Kidney epithelial cell (primary cell): Measurements from ENCODE around the gene IBA57. TPM values are rescaled to one million over a fixed set of nuclear protein-coding genes. Genes with fewer than 3 reads are reported as not detected.

Experiments used
- DNase-seq: peaks from one replicate; pipeline ENCODE4 v3.0.0-alpha.2; 2010; ENCODE audit warnings: low read depth
- H3K27me3 ChIP-seq: 2 replicates; pipeline ENCODE4 v1.6.0; 2011; ENCODE audit warnings: low read length; ENCODE audit not compliant: control insufficient read depth, insufficient read depth
- H3K36me3 ChIP-seq: 2 replicates; pipeline ENCODE4 v1.5.1; 2011; ENCODE audit warnings: low read length; ENCODE audit not compliant: control insufficient read depth, insufficient read depth
- H3K4me3 ChIP-seq: 2 replicates; pipeline ENCODE4 v1.5.1; 2011; ENCODE audit warnings: low read depth, mild to moderate bottlenecking, control low read depth, low read length
- total RNA-seq: library from RNA; depleted of rRNA; stranded (reverse); fragments of >200 nt; gene quantifications from 2 replicates; pipeline ENCODE4 v1.2.3, GENCODE V29; 2015
- TF ChIP-seq, protein P1 (sequence below): IDR thresholded peaks from 2 replicates; pipeline ENCODE4 v1.5.1; 2011; ENCODE audit warnings: mild to moderate bottlenecking, moderate library complexity, low read length, control low read depth, inconsistent platforms; ENCODE audit not compliant: insufficient read depth, poor library complexity, severe bottlenecking

IBA57 gene
- total RNA-seq, 1 donor from 2014 or later: 7.1 TPM

DNA sequence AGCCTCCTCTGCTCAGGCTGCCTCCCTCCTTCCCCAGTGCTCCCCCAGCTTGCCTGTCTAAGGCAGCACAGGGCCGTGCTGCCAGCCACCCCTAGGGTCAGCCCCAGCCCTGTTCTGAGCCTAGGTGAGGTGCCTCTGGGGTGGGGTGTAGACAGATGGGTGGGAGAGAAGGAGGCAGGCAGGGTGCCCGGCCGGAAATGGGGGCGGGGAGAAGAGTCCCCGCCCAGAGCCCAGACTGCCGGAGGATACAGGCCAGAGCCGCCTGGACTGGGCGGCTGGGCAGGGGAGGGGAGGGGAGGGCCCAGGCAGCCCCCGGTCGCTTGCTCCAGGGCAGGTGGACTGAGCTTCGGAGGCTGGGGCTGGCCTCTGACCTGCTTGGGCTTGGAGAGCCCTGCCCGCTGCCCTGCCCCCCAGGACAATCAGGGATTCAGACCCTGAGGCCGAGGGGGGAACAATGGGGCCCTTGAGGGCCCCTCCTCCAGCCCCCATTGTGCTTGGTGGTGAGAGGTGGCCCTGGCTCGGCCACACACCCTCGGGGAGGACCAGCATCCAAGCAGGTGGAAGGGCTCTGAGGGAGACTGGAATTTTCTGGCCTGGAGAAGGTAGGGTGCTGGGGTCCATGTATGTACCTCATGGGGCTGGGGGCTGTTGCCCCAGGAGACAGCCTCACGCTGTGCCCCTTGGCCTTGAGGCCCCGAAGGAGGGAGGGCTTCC, 16.0 kb upstream of the IBA57 start, which contains the start of gene GJC2:
TSS of gene GJC2 (plus strand) at position 525 of the 714 bp plus-strand sequence. CDS start 7,829 bp downstream, outside the sequence.
- Histone ChIP-seq H3K4me3 (no peak within 1 kb of the TSS), H3K27me3 (no peaks in the 10 kb centered on the region), H3K36me3 (peaks cover 2% of the 10 kb centered on the region)
- DNase-seq: no peak
- TF ChIP-seq, protein P1, sequence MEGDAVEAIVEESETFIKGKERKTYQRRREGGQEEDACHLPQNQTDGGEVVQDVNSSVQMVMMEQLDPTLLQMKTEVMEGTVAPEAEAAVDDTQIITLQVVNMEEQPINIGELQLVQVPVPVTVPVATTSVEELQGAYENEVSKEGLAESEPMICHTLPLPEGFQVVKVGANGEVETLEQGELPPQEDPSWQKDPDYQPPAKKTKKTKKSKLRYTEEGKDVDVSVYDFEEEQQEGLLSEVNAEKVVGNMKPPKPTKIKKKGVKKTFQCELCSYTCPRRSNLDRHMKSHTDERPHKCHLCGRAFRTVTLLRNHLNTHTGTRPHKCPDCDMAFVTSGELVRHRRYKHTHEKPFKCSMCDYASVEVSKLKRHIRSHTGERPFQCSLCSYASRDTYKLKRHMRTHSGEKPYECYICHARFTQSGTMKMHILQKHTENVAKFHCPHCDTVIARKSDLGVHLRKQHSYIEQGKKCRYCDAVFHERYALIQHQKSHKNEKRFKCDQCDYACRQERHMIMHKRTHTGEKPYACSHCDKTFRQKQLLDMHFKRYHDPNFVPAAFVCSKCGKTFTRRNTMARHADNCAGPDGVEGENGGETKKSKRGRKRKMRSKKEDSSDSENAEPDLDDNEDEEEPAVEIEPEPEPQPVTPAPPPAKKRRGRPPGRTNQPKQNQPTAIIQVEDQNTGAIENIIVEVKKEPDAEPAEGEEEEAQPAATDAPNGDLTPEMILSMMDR: no peak

GRCh38 chr1:228150120-228150460, 15.5 kb upstream of the IBA57 start:
- Histone ChIP-seq H3K27me3 (no peaks in the 10 kb centered on the region), H3K4me3 (no peak overlapping the region), H3K36me3 (peaks cover 2% of the 10 kb centered on the region)
- TF ChIP-seq, protein P1: no peak
- no peak for DNase-seq

- Histone ChIP-seq H3K4me3 (no peak overlapping the region), H3K36me3 (peaks cover 1% of the 10 kb centered on the region), H3K27me3 (no peaks in the 10 kb centered on the region)
- TF ChIP-seq, protein P1: no peak
- no peak for DNase-seq
These were observed 15.0 kb upstream of the IBA57 start for GRCh38 chr1:228150461-228151179.

DNA sequence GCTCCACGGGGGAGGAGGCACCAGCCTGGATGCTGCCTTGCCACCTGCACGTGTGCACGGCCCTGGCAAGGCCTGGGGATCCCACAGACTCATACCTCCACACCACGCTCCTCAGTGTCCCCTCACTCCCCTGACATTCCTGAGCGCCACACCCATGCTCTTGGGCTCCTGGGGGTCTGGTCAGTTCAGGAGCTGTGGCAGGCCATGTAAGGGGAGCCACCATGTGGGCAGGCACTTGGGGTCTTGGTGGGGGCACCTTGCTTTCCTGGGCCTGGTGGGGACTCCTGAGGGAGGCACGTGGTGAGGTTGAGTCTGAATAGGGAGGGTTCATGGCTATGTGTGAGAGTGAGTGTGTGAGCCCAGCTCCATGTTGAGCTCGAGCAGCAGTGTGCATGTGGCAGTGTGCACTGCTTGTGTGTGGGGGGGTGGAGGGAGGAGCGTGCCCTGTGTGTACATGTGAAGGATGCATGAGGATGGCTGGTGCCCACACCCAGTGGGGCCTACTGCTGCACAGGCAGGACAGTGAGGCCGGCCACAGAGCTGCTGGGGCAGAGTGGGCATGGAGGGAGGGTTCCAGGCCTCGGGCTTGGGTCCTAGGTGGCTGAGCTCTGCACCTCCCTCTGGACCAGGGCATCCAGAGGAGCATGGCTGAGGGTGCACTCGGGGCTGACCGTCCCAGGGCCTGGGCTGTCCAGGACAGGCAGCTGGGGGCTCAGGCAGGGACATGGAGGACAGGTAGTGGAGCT, 14.3 kb upstream of the IBA57 start:
- no peak overlapping the region for H3K4me3 ChIP-seq
- TF ChIP-seq, protein P1: no peak
- H3K27me3 ChIP-seq: no peaks in the 10 kb centered on the region
- H3K36me3 ChIP-seq: peaks cover under 1% of the 10 kb centered on the region
- no peak for DNase-seq

GRCh38 chr1:228152097-228152917, 13.3 kb upstream of the IBA57 start:
- TF ChIP-seq, protein P1: no peak
- H3K27me3 ChIP-seq: peaks cover 8% of the 10 kb centered on the region
- no peak for DNase-seq
- no peaks in the 10 kb centered on the region for H3K36me3 ChIP-seq
- H3K4me3 ChIP-seq: no peak overlapping the region
